Ishikawa (cell line): ENCODE results near the gene HOXA3.

Source experiments
- CREB1 ChIP-seq: IDR thresholded peaks from 2 replicates; pipeline ENCODE4 v1.6.1; 2012; ENCODE audit warnings: low read depth
- EP300 ChIP-seq: IDR thresholded peaks from 2 replicates; pipeline ENCODE4 v1.6.1; 2012; ENCODE audit warnings: borderline replicate concordance
- FOXM1 ChIP-seq: IDR thresholded peaks from 2 replicates; pipeline ENCODE4 v1.6.1; 2012; ENCODE audit warnings: low read depth, borderline replicate concordance
- NFIC ChIP-seq: IDR thresholded peaks from 2 replicates; pipeline ENCODE4 v1.6.1; 2012
- RAD21 ChIP-seq: IDR thresholded peaks from 2 replicates; pipeline ENCODE4 v1.6.1; 2012; ENCODE audit warnings: low read depth
- TAF1 ChIP-seq: IDR thresholded peaks from 2 replicates; pipeline ENCODE4 v1.6.1; 2012; ENCODE audit warnings: low read depth, mild to moderate bottlenecking
- TEAD4 ChIP-seq: IDR thresholded peaks from 2 replicates; pipeline ENCODE4 v1.6.1; 2012
- YY1 ChIP-seq: IDR thresholded peaks from 2 replicates; pipeline ENCODE4 v1.6.1; 2012; ENCODE audit warnings: low read depth
- ZBTB7A ChIP-seq: IDR thresholded peaks from 2 replicates; pipeline ENCODE4 v1.6.1; 2012; ENCODE audit warnings: low read depth
- TF ChIP-seq, protein P1 (sequence below): IDR thresholded peaks from 2 replicates; pipeline ENCODE4 v1.6.1; 2012
- TF ChIP-seq, protein P2 (sequence below): IDR thresholded peaks from 2 replicates; pipeline ENCODE4 v1.6.1; 2012; ENCODE audit warnings: low read depth, mild to moderate bottlenecking

GRCh38 chr7:27099453-27100370, 52.7 kb downstream of the HOXA3 start:
- TF ChIP-seq YY1 (no peak), TAF1 (no peak), TEAD4 (no peak), RAD21 (no peak), ZBTB7A (no peak), EP300 (no peak), CREB1 (no peak), FOXM1 (no peak), NFIC (no peak)
- TF ChIP-seq, protein P1, sequence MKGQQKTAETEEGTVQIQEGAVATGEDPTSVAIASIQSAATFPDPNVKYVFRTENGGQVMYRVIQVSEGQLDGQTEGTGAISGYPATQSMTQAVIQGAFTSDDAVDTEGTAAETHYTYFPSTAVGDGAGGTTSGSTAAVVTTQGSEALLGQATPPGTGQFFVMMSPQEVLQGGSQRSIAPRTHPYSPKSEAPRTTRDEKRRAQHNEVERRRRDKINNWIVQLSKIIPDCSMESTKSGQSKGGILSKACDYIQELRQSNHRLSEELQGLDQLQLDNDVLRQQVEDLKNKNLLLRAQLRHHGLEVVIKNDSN, result no peak
- TF ChIP-seq, protein P2, sequence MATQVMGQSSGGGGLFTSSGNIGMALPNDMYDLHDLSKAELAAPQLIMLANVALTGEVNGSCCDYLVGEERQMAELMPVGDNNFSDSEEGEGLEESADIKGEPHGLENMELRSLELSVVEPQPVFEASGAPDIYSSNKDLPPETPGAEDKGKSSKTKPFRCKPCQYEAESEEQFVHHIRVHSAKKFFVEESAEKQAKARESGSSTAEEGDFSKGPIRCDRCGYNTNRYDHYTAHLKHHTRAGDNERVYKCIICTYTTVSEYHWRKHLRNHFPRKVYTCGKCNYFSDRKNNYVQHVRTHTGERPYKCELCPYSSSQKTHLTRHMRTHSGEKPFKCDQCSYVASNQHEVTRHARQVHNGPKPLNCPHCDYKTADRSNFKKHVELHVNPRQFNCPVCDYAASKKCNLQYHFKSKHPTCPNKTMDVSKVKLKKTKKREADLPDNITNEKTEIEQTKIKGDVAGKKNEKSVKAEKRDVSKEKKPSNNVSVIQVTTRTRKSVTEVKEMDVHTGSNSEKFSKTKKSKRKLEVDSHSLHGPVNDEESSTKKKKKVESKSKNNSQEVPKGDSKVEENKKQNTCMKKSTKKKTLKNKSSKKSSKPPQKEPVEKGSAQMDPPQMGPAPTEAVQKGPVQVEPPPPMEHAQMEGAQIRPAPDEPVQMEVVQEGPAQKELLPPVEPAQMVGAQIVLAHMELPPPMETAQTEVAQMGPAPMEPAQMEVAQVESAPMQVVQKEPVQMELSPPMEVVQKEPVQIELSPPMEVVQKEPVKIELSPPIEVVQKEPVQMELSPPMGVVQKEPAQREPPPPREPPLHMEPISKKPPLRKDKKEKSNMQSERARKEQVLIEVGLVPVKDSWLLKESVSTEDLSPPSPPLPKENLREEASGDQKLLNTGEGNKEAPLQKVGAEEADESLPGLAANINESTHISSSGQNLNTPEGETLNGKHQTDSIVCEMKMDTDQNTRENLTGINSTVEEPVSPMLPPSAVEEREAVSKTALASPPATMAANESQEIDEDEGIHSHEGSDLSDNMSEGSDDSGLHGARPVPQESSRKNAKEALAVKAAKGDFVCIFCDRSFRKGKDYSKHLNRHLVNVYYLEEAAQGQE, result no peak
